Activated T-cell treated with anti-CD3 and anti-CD28 coated beads, Interleukin-2, amount 50 U/mL, for 72 hours (primary cell): ENCODE data around the gene UBE2D1. TPM values are rescaled to one million over a fixed set of nuclear protein-coding genes. Genes with fewer than 3 reads are reported as not detected.

ENCODE experiments used
- ATAC-seq, 2 donors: fragments of 150-1000 bp; cut with Tn5 transposase; replicated peaks in 1 of 2; 2 replicates each; pipeline ENCODE4 v1.10.0; 2021; ENCODE audit warnings: moderate library complexity in 2 of 2, mild to moderate bottlenecking in 1 of 2
- DNase-seq, 2 donors: peaks; one replicate each; pipeline ENCODE4 v3.0.0; 2021 to 2022; ENCODE audit warnings: mixed read lengths in 1 of 2
- H3K27ac Mint-ChIP-seq: one replicate; pipeline ENCODE4 v1.8.0; 2022; ENCODE audit warnings: mild to moderate bottlenecking, moderate library complexity, mixed read lengths
- H3K27me3 Mint-ChIP-seq: one replicate; pipeline ENCODE4 v1.8.0; 2022; ENCODE audit warnings: low read depth, mixed read lengths
- H3K36me3 Mint-ChIP-seq, 2 donors: one replicate each; pipeline ENCODE4 v1.8.0; 2022; ENCODE audit warnings: mixed read lengths in 2 of 2, mild to moderate bottlenecking in 1 of 2; ENCODE audit not compliant: insufficient read depth in 2 of 2
- H3K4me1 Mint-ChIP-seq: one replicate; pipeline ENCODE4 v1.8.0; 2022; ENCODE audit warnings: low read depth, mixed read lengths
- H3K4me3 Mint-ChIP-seq, 2 donors: one replicate each; pipeline ENCODE4 v1.8.0; 2022; ENCODE audit warnings: mild to moderate bottlenecking in 2 of 2, mixed read lengths in 2 of 2, moderate library complexity in 2 of 2
- H3K9me3 Mint-ChIP-seq, 2 donors: one replicate each; pipeline ENCODE4 v1.8.0; 2022; ENCODE audit warnings: mixed read lengths in 2 of 2
- total RNA-seq, 2 donors: library from RNA; stranded (reverse); gene quantifications; one replicate each; pipeline ENCODE4 v1.2.3, GENCODE V29; 2022

The UBE2D1 gene
- total RNA-seq, 2 donors from 2014 or later: 10.5 to 12.1 TPM

DNA sequence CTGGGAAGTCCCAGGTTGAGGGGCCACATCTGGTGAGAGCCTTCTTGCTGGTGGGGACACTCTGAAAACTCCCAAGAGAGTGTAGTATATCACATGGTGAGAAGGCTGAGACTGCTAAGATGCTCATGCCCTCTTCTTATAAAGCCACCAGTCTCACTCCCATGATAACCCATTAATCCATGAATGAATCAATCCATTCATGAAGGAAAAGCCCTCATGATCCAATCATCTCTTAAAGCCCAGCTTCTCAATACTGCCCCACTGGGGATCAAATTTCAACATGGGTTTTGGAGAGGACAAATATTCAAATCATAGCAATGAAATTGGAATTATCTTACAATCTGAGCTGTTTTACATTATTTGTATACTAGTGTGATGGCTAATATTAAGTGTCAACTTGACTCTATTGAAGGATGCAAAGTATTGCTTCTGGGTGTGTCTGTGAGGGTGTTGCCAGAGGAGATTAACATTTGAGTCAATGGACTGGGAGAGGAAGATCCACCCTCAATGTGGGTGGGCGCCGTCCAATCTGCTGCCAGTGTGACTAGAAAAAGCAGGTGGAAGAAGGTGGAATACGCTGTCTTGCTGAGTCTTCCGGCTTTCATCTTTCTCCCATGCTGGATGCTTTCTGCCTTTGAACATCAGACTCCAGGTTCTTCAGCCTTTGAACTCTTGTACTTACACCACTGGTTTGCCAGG, 14.3 kb upstream of the UBE2D1 start:
- Mint-ChIP-seq H3K9me3 (no peaks in the 10 kb centered on the region), H3K36me3 (no peaks in the 10 kb centered on the region), H3K4me3 (no peak overlapping the region), H3K27ac (no peak overlapping the region), H3K4me1 (peaks cover 9% of the 10 kb centered on the region), H3K27me3 (peaks cover 5% of the 10 kb centered on the region)
- ATAC-seq (no peak), DNase-seq (no peak)

DNA sequence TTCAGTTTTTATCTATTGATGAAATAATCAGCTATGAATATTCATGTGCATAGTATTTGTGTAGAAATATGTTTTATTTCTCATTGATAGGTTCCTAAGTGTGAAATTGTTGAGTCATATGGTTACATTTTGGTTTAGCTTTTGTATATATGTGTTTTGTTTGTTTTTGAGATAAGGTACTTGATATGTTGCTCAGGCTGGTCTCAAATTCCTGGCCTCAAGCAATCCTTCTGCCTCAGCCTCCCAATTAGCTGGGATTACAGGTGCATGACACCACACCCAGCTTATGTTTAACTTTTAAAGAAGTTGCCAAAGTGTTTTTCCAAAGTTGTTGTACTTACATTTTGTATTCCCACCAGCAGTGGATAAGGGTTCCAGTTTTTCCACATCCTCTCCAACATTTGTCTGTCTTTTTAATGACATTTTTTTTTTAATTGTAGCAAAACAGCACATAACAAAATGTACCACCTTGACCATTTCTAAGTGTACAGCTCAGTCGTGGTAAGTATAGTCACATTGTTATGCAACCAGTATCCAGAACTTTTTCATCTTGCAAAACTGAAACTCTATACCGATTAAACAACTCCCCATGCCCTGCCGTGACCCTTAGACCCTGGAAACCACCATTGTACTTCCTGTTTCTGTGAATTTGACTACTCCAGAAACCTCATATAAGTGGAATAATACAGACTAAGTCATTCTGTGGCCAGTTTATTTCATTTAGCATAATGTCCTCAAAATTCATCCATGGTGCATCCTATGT, 12.6 kb upstream of the UBE2D1 start:
- H3K27me3 Mint-ChIP-seq: peaks cover 5% of the 10 kb centered on the region
- H3K36me3 Mint-ChIP-seq: no peaks in the 10 kb centered on the region
- H3K27ac Mint-ChIP-seq: no peak overlapping the region
- DNase-seq (no peak), ATAC-seq (no peak)
- H3K4me1 Mint-ChIP-seq: peaks cover 9% of the 10 kb centered on the region
- no peaks in the 10 kb centered on the region for H3K9me3 Mint-ChIP-seq
- peak overlapping the region; percentile 0 to 36 for H3K4me3 Mint-ChIP-seq

DNA sequence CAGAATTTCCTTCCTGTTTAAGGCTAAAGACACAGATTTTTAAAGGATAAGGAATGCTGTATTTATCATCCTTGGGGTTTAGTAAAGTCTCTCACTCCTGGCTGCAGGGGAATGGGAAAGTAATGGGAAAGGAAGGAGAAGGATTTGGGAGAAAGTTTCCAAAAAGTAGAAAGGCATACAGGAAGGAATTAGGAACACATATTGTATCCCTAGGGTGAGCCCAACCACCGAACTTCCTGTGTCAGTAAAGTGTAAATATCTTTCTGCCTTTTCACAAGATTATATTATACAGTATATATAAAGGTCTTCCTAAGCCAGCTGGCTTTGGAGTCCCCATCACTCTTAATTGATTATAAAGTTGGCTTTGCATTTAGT, 12.0 kb upstream of the UBE2D1 start:
- no peaks in the 10 kb centered on the region for H3K9me3 Mint-ChIP-seq
- no peak for ATAC-seq
- H3K27me3 Mint-ChIP-seq: peaks cover 5% of the 10 kb centered on the region
- H3K4me3 Mint-ChIP-seq: peak overlapping the region; percentile 0 to 36
- no peak overlapping the region for H3K27ac Mint-ChIP-seq
- DNase-seq: no peak
- H3K4me1 Mint-ChIP-seq: peaks cover 9% of the 10 kb centered on the region
- no peaks in the 10 kb centered on the region for H3K36me3 Mint-ChIP-seq

DNA sequence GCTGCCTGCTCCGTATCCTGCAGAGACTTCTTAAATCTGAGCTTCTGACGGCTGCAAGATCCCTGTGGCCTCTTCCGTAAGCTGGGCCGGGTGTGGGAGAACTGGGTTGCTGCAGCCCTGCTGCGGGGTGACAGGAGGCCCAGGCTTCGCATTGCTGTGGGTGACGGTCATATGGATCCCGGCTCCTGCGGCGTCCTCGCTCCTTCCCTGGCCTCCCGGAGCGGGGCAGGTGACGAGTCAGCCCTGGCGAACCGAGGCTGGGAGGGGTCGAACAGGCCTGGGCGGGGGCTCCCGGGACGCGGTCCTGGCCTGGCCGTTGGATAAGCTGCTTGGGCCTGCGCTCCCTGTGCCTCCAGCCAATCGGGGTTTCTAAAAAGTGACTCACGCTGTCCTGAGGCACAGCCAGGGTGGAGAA, 7.8 kb upstream of the UBE2D1 start:
- ATAC-seq (no peak), DNase-seq (no peak)
- Mint-ChIP-seq H3K9me3 (peaks cover 0 to 2% of the 10 kb centered on the region in 2 donors), H3K27ac (no peak overlapping the region), H3K36me3 (no peaks in the 10 kb centered on the region), H3K4me3 (no peak overlapping the region), H3K4me1 (peaks cover 9% of the 10 kb centered on the region), H3K27me3 (no peaks in the 10 kb centered on the region)

DNA sequence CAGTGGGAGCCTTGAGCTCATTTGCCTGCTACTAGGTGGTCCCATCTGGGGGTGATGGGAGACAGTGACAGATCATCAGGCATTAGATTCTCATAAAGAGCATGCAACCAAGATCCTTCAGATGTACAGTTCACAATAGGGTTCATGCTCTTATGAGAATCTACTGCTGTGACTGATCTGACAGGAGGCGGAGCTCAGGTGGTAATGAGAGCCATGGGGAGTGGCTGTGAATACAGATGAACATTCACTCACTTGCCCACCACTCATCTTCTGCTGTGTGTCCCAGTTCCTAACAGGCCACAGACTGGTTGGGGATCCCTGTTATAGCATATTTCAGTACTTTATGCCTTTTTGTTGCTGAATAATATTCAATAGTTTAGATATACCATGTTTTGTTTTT, 6.6 kb upstream of the UBE2D1 start:
- H3K4me3 Mint-ChIP-seq: no peak overlapping the region
- ATAC-seq (no peak), DNase-seq (no peak)
- no peaks in the 10 kb centered on the region for H3K36me3 Mint-ChIP-seq
- peaks cover 0 to 2% of the 10 kb centered on the region in 2 donors for H3K9me3 Mint-ChIP-seq
- no peaks in the 10 kb centered on the region for H3K4me1 Mint-ChIP-seq
- no peaks in the 10 kb centered on the region for H3K27me3 Mint-ChIP-seq
- no peak overlapping the region for H3K27ac Mint-ChIP-seq

DNA sequence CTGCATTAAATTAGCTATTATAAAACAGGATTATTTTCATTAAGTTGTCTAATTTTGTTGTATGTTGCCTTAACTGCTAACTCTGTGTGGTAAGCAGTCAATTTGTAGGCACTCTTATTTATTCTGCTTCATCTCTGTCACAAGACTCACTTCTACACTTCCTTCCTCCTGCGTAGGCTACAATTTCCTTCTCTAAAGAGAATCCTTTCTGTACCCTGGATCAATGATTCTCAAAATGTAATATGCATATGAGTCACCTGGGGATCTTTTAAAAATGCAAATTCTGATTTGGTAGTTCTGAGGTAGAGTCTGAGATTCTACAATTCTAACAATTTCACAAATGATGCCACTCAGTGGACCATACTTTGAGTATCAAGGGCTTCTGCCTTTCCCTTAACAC, 4.4 kb upstream of the UBE2D1 start:
- Mint-ChIP-seq H3K4me3 (no peak overlapping the region), H3K27me3 (no peaks in the 10 kb centered on the region), H3K9me3 (peaks cover 0 to 2% of the 10 kb centered on the region in 2 donors), H3K4me1 (peaks cover 9% of the 10 kb centered on the region), H3K36me3 (peaks cover under 1% of the 10 kb centered on the region in 2 donors), H3K27ac (no peak overlapping the region)
- DNase-seq (no peak), ATAC-seq (no peak)

DNA sequence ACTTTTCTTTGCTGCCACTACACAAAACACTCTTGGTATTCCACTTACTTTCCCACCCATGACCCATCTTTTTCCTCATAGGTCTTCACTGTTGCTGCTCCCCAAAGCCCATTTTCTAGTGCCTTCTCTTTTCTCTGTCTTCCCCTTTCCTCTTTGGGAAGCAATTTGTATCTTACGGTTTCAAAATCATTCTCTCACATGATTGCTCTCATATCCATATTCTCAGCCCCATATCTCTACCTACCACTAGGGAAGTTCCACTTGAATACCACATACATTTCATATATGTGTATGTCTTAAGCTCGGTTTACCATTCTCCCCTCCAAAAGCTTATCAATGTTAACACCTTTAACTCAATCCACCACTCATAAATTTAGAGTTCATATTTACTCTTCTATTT, 3.2 kb upstream of the UBE2D1 start:
- Mint-ChIP-seq H3K4me1 (peaks cover 21% of the 10 kb centered on the region), H3K36me3 (peaks cover 4 to 6% of the 10 kb centered on the region in 2 donors), H3K9me3 (peaks cover 0 to 2% of the 10 kb centered on the region in 2 donors), H3K27ac (no peak overlapping the region), H3K27me3 (no peaks in the 10 kb centered on the region), H3K4me3 (no peak overlapping the region)
- ATAC-seq: no peak
- DNase-seq: no peak

DNA sequence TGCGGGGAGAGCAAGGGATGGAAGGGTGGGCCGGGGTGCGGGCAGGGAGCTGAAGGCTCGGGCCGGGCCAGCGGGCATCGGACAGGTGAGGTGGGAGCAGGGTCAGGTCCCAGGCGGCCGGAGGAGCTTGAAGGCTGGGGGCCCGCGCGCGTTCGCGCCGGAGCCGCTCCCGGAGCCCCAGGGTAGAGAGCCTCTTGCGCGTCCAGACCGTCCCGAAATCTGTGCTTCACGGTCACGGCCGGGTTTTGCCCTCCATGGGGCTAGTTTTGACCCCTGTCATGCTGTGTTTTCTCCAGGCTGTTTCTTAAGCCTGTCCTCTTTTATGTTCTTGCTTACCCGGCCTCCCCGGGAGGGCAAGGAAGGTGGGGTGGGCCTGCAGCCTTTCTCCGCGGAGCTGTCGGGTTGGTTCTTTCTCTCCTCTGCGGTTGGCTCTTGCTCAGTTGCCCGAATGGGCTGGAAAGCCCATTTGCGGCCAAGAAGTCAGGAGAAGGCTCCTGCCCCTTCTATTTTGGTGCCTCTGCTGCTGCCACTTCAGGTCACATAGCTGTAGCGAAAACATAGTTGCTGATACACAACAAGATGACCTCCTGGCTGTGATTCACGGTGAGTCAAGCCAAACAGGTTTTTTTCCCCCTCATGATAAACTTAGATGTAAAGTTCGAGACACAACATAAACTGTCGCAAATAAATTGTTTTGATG, 650 bp downstream of the UBE2D1 start:
- ATAC-seq: peak; percentile 49 to 51
- DNase-seq: peak; percentile 26 to 38

DNA sequence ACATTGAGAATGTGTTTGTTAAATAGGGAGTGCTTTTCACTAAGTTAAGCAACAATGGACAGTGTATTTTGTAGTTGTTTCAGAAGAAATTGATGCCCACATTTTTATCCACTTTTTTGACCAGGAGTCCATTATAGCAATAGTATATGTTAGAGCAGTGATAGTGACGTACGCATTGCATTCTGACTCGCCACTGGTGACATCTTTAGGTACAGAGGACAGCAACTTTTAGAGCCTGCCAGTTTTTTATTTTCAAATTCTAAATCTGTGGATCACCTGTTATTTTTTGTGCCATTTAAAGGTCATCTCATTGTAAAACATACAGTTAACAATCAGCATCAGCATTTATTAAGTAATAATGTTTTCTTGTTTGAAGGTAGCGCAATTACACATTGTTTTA, 1.4 kb downstream of the UBE2D1 start:
- H3K27me3 Mint-ChIP-seq: no peaks in the 10 kb centered on the region
- H3K27ac Mint-ChIP-seq: peak overlapping the region; percentile 97
- peaks cover 4 to 9% of the 10 kb centered on the region in 2 donors for H3K36me3 Mint-ChIP-seq
- peaks cover 53% of the 10 kb centered on the region for H3K4me1 Mint-ChIP-seq
- DNase-seq (no peak), ATAC-seq (no peak)
- peak overlapping the region; percentile 99 to 100 for H3K4me3 Mint-ChIP-seq
- peaks cover 0 to 2% of the 10 kb centered on the region in 2 donors for H3K9me3 Mint-ChIP-seq

More for the DNA sequence above, 650 bp downstream of the UBE2D1 start:
- Mint-ChIP-seq H3K9me3 (peaks cover 0 to 2% of the 10 kb centered on the region in 2 donors), H3K4me1 (peaks cover 45% of the 10 kb centered on the region), H3K27ac (peak overlapping the region; percentile 97), H3K36me3 (peaks cover 4 to 9% of the 10 kb centered on the region in 2 donors), H3K27me3 (no peaks in the 10 kb centered on the region), H3K4me3 (peak overlapping the region; percentile 99 to 100)

DNA sequence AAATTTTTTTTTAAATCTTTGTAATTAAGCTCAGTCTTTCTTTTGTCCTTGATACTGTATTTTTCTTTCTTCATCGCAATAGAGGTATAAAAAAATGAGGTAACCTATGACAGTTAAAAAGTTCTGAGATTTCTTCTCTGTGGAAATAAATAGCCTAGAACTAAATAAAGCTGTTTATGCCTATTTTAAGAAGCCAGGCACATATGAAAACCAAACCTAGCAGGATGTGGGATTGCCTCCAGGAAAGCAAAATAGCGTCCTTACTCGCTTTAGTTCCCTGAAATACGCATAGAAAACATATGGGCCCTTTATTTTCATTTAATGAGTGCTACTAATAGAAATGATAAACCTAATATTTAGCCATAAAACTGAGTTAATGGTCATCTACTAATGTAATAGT, 6.6 kb downstream of the UBE2D1 start:
- ATAC-seq (no peak), DNase-seq (no peak)
- H3K4me1 Mint-ChIP-seq: peaks cover 44% of the 10 kb centered on the region

DNA sequence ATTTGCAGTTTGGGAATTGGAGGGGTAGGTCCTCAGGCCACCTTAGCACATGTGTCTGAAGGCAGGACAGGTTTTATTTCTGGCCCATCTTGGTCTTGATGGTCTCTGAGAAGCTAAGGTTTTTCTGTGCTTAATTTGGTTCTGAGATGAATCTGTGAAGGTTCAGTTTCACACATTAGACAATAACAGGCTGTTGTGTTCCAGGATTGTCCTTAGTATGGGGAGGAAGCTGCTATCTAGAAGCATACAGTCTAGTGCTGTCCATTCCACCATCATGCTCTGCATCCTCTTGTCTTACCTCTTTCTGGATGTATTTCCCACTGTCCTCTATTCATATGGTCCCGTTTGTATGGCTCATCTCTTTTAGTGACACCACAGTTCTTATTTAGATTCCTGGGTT, 7.1 kb downstream of the UBE2D1 start:
- Mint-ChIP-seq H3K36me3 (peaks cover 2 to 10% of the 10 kb centered on the region in 2 donors), H3K9me3 (no peaks in the 10 kb centered on the region), H3K27ac (no peak overlapping the region), H3K27me3 (no peaks in the 10 kb centered on the region), H3K4me1 (peaks cover 40% of the 10 kb centered on the region), H3K4me3 (no peak overlapping the region)
- ATAC-seq (no peak), DNase-seq (no peak)

More for the DNA sequence above, 6.6 kb downstream of the UBE2D1 start:
- Mint-ChIP-seq H3K27ac (no peak overlapping the region), H3K9me3 (no peaks in the 10 kb centered on the region), H3K27me3 (no peaks in the 10 kb centered on the region), H3K36me3 (peaks cover 2 to 10% of the 10 kb centered on the region in 2 donors), H3K4me3 (no peak overlapping the region)

DNA sequence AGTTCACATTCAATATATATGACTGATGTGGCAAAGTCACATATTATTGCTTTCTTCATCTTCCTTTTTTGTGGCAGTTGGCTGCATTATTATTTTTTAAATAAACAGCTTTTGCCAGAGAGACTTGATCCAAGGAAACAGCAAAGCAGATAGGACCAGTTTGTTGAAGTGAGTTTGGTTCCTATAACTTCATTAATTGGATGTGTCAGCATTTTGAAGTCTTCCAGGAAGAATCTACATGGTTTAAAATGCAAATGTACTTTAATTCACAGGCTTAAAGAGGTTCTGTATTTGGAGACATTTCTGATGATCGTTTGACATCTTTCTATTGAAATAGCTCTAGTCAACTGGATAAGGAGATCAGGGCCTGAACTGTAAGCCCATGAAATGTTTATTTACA, 13.2 kb downstream of the UBE2D1 start:
- Mint-ChIP-seq H3K27me3 (no peaks in the 10 kb centered on the region), H3K9me3 (no peaks in the 10 kb centered on the region), H3K4me3 (no peak overlapping the region), H3K4me1 (peaks cover 32% of the 10 kb centered on the region), H3K27ac (no peak overlapping the region), H3K36me3 (peaks cover 2 to 7% of the 10 kb centered on the region in 2 donors)
- no peak for ATAC-seq
- no peak for DNase-seq

DNA sequence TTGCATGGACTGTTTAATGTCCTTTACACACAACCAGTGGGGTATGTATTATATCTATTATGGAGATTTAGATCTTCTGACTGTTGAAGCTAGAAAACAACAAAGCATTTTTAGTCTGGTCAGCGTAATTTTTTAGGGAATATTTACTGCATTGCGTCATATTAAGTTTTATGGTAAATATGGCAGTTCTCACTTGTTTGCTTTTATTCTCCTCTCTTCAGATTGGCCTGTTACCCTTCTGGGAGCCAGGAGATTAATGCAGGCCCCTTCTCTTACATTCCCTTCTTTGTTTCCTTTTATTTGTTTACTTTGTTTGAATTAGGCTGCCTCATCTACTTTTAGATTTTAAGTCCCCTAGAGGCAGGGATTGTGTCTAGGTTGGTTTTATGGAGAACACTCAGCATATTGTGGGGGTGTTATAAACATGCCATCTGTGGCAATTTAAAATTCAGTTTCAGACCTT, 13.8 kb downstream of the UBE2D1 start:
- no peak for DNase-seq
- H3K4me3 Mint-ChIP-seq: no peak overlapping the region
- no peak for ATAC-seq
- no peak overlapping the region for H3K27ac Mint-ChIP-seq
- H3K4me1 Mint-ChIP-seq: peaks cover 32% of the 10 kb centered on the region
- no peaks in the 10 kb centered on the region for H3K9me3 Mint-ChIP-seq
- peaks cover 2 to 7% of the 10 kb centered on the region in 2 donors for H3K36me3 Mint-ChIP-seq
- H3K27me3 Mint-ChIP-seq: no peaks in the 10 kb centered on the region
